Measurements from ENCODE around the gene SLC12A1. TPM values are rescaled to one million over a fixed set of nuclear protein-coding genes. Genes with fewer than 3 reads are reported as not detected.

The SLC12A1 gene
- polyA plus RNA-seq, 1 of the 3 experiments (the other 2 are of a cell fraction) = not detected

DNA sequence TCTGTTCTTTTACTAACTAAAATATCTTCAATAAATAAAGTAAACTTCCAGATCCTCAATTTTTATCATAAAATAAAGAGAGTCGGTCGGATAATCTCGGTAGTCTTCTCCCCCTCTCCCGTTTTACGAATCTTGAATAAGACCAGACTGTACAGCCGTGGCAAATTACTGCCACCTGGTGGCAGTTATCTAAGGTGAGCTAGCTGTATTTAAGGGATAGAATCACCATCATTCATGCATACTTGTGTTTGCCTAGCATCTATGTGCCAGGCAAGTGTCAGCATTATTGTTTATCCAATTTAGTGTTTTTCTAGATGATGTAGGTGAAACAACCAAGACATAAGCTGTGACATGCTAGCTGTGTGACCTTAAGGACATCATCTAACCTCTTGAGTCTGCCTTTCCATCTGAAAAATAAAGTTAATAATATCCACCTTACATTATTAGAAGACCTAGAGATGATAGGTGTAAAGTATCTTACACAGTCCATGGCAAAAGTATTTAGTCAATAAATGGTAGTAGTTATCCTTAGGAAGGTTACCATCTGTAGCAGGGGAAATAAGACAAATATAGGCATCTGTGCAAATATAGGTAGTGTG lies 146.5 kb downstream of the SLC12A1 start (continued):
- TF ChIP-seq CTCF (IDR thresholded peaks at IDR 0.05) (peak; percentile 85), RCOR1 (IDR thresholded peaks at IDR 0.05; ENCODE audit: low read length) (no peak), RFX5 (IDR thresholded peaks at IDR 0.05; ENCODE audit: low read length) (no peak), YY1 (IDR thresholded peaks at IDR 0.05; ENCODE audit: low read depth) (no peak)

Small RNA genes lying within 50 kb of the gene (small RNA-seq; reads per million reads assigned to genes)
- 0 reads per million in 7 experiments for gene RF00019

Other genes with a start within 250 kb of the SLC12A1 start
- not detected in 2 replicates for gene SLC24A5, start 85.3 kb upstream of the SLC12A1 start, polyA plus RNA-seq (2012; rRNA removed)
- gene MYEF2, start 28.0 kb upstream of the SLC12A1 start, polyA plus RNA-seq (2012; rRNA removed) = 11.6 and 17.6 TPM in 2 replicates
- gene CTXN2, start 14.6 kb upstream of the SLC12A1 start, polyA plus RNA-seq (2012; rRNA removed) = 0.02 and 0.05 TPM in 2 replicates
- 67.1 and 79.3 TPM in 2 replicates for gene DUT, start 125.1 kb downstream of the SLC12A1 start, polyA plus RNA-seq (2012; rRNA removed)